Esophagus squamous epithelium (tissue), 4 donors: ENCODE results near the gene CHTF8.

Experiments used
- POLR2A ChIP-seq, 4 donors: fragments of 450-650 bp; IDR thresholded peaks; one replicate each; pipeline ENCODE4 v1.6.1; 2017; ENCODE audit warnings: antibody characterized with exemption in 4 of 4, mild to moderate bottlenecking in 4 of 4, moderate library complexity in 3 of 4
- TF ChIP-seq, protein P1 (sequence below), 6 experiments: fragments of 450-650 bp in 4 of 6; fragments of 200-600 bp in 2 of 6; sonication (generic) in 2 of 6; IDR thresholded peaks; one replicate each; pipeline ENCODE4 v1.5.1; 2016 to 2019; ENCODE audit warnings: antibody characterized with exemption in 6 of 6, mild to moderate bottlenecking in 4 of 6, moderate library complexity in 4 of 6

DNA sequence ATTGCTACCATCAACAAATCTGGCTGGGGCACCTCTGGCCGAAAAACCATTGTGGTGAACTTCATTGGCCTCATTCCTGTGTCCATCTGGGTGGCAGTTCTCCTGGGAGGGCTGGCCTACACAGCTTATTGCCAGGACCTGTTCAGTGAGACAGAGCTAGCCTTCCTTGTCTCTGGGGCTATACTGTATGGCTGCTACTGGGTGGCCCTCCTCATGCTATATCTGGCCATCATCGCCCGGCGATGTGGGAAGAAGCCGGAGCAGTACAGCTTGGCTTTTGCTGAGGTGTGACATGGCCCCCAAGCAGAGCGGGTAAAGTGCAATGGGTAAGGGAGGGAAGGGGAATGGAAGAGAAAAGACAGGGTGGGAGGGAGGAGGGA, 17.4 kb downstream of the CHTF8 start:
- TF ChIP-seq POLR2A (IDR thresholded peaks at IDR 0.05): no peak
- TF ChIP-seq, protein P1, sequence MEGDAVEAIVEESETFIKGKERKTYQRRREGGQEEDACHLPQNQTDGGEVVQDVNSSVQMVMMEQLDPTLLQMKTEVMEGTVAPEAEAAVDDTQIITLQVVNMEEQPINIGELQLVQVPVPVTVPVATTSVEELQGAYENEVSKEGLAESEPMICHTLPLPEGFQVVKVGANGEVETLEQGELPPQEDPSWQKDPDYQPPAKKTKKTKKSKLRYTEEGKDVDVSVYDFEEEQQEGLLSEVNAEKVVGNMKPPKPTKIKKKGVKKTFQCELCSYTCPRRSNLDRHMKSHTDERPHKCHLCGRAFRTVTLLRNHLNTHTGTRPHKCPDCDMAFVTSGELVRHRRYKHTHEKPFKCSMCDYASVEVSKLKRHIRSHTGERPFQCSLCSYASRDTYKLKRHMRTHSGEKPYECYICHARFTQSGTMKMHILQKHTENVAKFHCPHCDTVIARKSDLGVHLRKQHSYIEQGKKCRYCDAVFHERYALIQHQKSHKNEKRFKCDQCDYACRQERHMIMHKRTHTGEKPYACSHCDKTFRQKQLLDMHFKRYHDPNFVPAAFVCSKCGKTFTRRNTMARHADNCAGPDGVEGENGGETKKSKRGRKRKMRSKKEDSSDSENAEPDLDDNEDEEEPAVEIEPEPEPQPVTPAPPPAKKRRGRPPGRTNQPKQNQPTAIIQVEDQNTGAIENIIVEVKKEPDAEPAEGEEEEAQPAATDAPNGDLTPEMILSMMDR (IDR thresholded peaks at IDR 0.05): no peak
